ENCODE measurements around the gene FGD1.
"Not testable (repeated sequence)": the region's sequence is repeated elsewhere in the genome, so short reads cannot be mapped to it uniquely, and the experiment has no call there.

FGD1 gene

DNA sequence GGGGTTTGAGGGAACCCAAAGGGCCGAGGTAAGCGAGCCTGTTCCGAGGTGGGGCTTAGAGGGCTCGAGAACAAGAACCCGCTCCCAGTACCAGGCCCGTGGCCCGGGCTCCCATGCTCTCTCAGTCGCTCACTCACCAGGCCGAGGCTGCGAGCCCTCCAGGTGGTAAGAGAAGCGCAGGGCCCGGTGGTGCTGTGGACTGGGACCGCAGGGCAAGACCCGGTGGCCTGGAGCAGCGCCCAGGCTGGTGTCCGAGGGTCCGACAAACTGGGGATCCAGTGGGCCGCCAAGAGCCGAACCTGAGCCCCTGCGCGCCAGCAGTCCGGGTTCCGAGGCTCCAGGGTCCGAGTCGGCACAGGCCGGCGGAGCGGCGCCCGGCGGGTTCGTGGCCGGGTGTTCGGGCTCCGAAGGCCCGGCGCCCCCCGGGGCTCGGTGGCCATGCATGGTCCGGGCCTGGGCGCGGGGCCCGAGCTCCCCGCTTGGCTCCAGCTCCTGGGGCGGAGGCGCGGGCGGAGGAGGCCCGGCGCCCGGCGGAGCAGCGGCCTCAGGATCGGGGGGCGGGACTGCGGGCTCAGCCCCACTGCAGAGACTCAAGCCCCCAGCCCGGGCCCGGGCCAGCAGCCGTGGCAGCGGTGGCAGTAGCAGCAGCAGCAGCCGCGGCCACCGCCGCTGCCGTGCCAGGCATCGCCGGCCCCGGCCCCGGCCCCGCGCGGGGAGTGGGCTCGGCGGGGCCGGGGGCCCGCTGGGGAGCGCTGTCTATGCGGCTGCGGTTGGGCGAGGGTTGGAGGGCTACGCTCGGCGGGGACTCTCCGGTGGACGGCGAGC lies 833 bp downstream of the FGD1 start:
- peak overlapping the region; percentile 19 for H3K9ac ChIP-seq
- H3K4me3 ChIP-seq (ENCODE audit: low read depth, low read length): peak overlapping the region; percentile 57

DNA sequence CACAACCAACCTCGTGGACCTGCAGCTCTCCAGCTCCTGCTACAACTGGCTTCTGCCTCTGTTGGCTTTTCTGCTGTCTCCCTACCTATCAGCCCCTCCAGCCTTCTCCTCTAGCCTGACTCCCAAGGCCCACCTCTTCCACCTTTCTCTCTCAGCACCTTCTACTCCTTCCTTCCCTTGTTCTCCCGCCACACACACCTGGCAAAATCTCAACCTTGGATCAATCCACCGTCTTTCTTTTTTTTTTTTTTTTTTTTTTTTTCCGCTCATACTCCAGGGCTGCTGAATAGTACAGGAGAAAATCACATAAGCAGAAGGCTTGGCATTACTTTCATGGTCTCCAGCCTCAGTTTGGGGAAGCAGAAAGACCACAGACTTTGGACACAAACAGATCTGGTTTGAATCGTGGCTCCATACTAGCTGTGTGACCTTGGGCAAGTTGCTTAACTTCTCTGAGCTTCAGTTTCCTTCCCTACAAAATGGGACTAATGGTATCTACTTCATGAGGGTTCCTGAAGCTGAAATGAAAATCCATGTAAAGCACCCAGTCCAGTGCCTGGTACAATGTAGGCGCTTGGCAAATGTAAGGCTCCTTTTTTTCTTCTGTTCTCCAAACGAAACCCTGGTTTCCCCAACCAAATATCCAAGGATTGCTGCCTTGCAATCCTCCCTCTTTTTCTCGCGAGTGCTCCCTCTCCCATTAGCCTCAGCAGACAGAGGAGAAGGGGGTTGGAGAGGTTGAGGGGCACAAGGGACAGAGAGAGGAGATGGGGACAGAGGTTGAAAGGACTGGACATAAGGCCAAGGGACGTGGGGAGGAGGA lies 1.7 kb downstream of the FGD1 start:
- H3K4me1 ChIP-seq: peaks cover 3% of the 10 kb centered on the region
- H3K9me3 ChIP-seq (ENCODE audit: control insufficient read depth, low read length): no peaks in the 10 kb centered on the region
- H3K36me3 ChIP-seq (ENCODE audit: control insufficient read depth, insufficient read depth, low read length): no peaks in the 10 kb centered on the region
- no peak overlapping the region for H3K9ac ChIP-seq
- H3K27ac ChIP-seq: peak overlapping the region; percentile 22
- peak overlapping the region; percentile 74 for H2AFZ ChIP-seq
- no peak for TF ChIP-seq CTCF (IDR thresholded peaks at IDR 0.05)
- no peaks in the 10 kb centered on the region for H3K27me3 ChIP-seq (ENCODE audit: control insufficient read depth, insufficient read depth, low read length)
- peak overlapping the region; percentile 57 for H3K4me3 ChIP-seq (ENCODE audit: low read depth, low read length)
- H3K4me2 ChIP-seq (ENCODE audit: low read length): peak overlapping the region; percentile 76
- peaks cover 14% of the 10 kb centered on the region for H3K79me2 ChIP-seq

More for the DNA sequence above, 833 bp downstream of the FGD1 start:
- peak overlapping the region; percentile 76 for H3K4me2 ChIP-seq (ENCODE audit: low read length)
- H3K79me2 ChIP-seq: peaks cover 11% of the 10 kb centered on the region
- no peaks in the 10 kb centered on the region for H3K36me3 ChIP-seq (ENCODE audit: control insufficient read depth, insufficient read depth, low read length)
- no peaks in the 10 kb centered on the region for H3K9me3 ChIP-seq (ENCODE audit: control insufficient read depth, low read length)
- H3K27me3 ChIP-seq (ENCODE audit: control insufficient read depth, insufficient read depth, low read length): no peaks in the 10 kb centered on the region
- no peak for TF ChIP-seq CTCF (IDR thresholded peaks at IDR 0.05)
- H3K4me1 ChIP-seq: peaks cover 3% of the 10 kb centered on the region
- H2AFZ ChIP-seq: peak overlapping the region; percentile 84
- H3K27ac ChIP-seq: peak overlapping the region; percentile 22

DNA sequence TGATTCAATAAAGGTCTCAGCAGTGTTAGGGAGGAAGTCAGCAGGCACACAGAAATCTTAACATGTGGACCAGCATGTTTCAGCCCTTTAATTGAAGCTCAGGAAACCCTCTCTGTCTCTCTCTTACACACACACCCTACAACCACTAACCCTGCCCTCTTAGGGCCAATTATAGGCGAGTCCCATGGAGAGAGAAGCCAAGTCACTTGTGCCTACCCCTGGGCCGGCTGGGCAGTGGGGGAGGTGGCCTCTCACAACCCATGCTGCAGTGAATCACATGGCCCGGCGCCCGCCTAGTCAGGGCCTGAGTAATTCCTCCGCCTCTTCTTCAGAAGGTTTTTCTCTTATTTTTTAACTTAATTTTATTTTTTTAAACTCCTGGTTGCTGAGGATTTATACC lies 3.7 kb downstream of the FGD1 start:
- Histone ChIP-seq H3K27ac (no peak overlapping the region), H3K9me3 (ENCODE audit: control insufficient read depth, low read length) (no peaks in the 10 kb centered on the region)
- TF ChIP-seq CTCF (IDR thresholded peaks at IDR 0.05): no peak

GRCh38 chrX:54489819-54490218 lies 6.2 kb downstream of the FGD1 start:
- H3K9me3 ChIP-seq (ENCODE audit: control insufficient read depth, low read length); H3K27ac ChIP-seq; H2AFZ ChIP-seq: not testable (repeated sequence)

More for the DNA sequence above, 3.7 kb downstream of the FGD1 start:
- no peaks in the 10 kb centered on the region for H3K27me3 ChIP-seq (ENCODE audit: control insufficient read depth, insufficient read depth, low read length)
- no peak overlapping the region for H3K4me2 ChIP-seq (ENCODE audit: low read length)
- H2AFZ ChIP-seq: no peak overlapping the region
- no peak overlapping the region for H3K4me3 ChIP-seq (ENCODE audit: low read depth, low read length)
- H3K36me3 ChIP-seq (ENCODE audit: control insufficient read depth, insufficient read depth, low read length): no peaks in the 10 kb centered on the region
- H3K9ac ChIP-seq: no peak overlapping the region
- H3K79me2 ChIP-seq: peaks cover 17% of the 10 kb centered on the region
- H3K4me1 ChIP-seq: peaks cover 3% of the 10 kb centered on the region

GRCh38 chrX:54484666-54485065 lies 11.4 kb downstream of the FGD1 start:
- Histone ChIP-seq H3K4me3 (ENCODE audit: low read depth, low read length) (no peak overlapping the region), H3K4me2 (ENCODE audit: low read length) (no peak overlapping the region), H3K79me2 (peaks cover 3% of the 10 kb centered on the region), H3K9me3 (ENCODE audit: control insufficient read depth, low read length) (no peaks in the 10 kb centered on the region), H3K9ac (no peak overlapping the region), H3K27ac (no peak overlapping the region), H3K27me3 (ENCODE audit: control insufficient read depth, insufficient read depth, low read length) (no peaks in the 10 kb centered on the region), H3K4me1 (peaks cover 6% of the 10 kb centered on the region), H2AFZ (no peak overlapping the region), H3K36me3 (ENCODE audit: control insufficient read depth, insufficient read depth, low read length) (no peaks in the 10 kb centered on the region)
- no peak for TF ChIP-seq CTCF (IDR thresholded peaks at IDR 0.05)

More at GRCh38 chrX:54489819-54490218, 6.2 kb downstream of the FGD1 start:
- H3K4me1 ChIP-seq; H3K4me3 ChIP-seq (ENCODE audit: low read depth, low read length); H3K36me3 ChIP-seq (ENCODE audit: control insufficient read depth, insufficient read depth, low read length); H3K27me3 ChIP-seq (ENCODE audit: control insufficient read depth, insufficient read depth, low read length); H3K9ac ChIP-seq; H3K4me2 ChIP-seq (ENCODE audit: low read length): not testable (repeated sequence)
- peaks cover 17% of the 10 kb centered on the region for H3K79me2 ChIP-seq

Data from parathyroid adenoma (tissue), 2 donors.